Measurements from ENCODE around the gene VWC2.

Gene VWC2

DNA sequence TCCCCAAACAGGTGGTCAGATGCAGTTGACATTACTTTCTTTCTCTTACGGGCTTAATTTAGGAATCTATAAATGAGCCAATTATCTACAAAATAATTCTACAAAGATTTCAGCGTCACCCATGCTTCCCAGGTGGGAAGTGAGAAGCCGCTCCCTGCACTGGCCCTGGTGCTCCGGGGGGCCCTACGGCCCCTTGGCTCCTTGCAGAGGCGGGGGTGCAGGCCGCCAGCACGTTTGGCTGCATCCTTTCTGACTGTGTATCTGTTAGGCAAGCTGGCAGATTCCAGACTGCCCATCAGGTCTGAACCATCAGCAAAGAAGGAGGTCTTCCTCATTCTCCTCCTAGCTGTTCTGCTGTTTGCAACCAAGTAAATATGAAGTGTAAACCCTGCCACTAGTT is 16.3 kb downstream of the VWC2 start:
- Histone ChIP-seq H3K36me3 (ENCODE audit: insufficient read depth, low read length) (no peaks in the 10 kb centered on the region), H3K9me2 (replicated peaks; ENCODE audit: low read depth, low read length) (no peaks in the 10 kb centered on the region), H3K4me1 (ENCODE audit: insufficient read depth, low read length, poor library complexity, severe bottlenecking) (no peaks in the 10 kb centered on the region), H3K4me3 (ENCODE audit: low read length, poor library complexity, severe bottlenecking) (no peak overlapping the region), H3K9ac (ENCODE audit: low read depth, low read length, poor library complexity, severe bottlenecking) (no peak overlapping the region), H3K9me3 (ENCODE audit: insufficient read depth, low read depth, low read length) (no peaks in the 10 kb centered on the region), H2AFZ (ENCODE audit: low read length) (no peak overlapping the region), H4K20me1 (ENCODE audit: insufficient read depth, low read length, poor library complexity, severe bottlenecking) (no peaks in the 10 kb centered on the region), H3K79me2 (ENCODE audit: insufficient read depth, low read length) (no peaks in the 10 kb centered on the region), H3F3A (ENCODE audit: low read depth) (no peaks in the 10 kb centered on the region), H3K4me2 (ENCODE audit: low read depth, low read length, poor library complexity, severe bottlenecking) (no peak overlapping the region), H3K27me3 (ENCODE audit: insufficient read depth, low read length, poor library complexity, severe bottlenecking) (no peaks in the 10 kb centered on the region)
- TF ChIP-seq, protein P1, sequence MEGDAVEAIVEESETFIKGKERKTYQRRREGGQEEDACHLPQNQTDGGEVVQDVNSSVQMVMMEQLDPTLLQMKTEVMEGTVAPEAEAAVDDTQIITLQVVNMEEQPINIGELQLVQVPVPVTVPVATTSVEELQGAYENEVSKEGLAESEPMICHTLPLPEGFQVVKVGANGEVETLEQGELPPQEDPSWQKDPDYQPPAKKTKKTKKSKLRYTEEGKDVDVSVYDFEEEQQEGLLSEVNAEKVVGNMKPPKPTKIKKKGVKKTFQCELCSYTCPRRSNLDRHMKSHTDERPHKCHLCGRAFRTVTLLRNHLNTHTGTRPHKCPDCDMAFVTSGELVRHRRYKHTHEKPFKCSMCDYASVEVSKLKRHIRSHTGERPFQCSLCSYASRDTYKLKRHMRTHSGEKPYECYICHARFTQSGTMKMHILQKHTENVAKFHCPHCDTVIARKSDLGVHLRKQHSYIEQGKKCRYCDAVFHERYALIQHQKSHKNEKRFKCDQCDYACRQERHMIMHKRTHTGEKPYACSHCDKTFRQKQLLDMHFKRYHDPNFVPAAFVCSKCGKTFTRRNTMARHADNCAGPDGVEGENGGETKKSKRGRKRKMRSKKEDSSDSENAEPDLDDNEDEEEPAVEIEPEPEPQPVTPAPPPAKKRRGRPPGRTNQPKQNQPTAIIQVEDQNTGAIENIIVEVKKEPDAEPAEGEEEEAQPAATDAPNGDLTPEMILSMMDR (conservative IDR thresholded peaks at IDR 0.05; ENCODE audit: low read length) = no peak
- no peak for TF ChIP-seq EZH2phosphoT487 (IDR thresholded peaks at IDR 0.05; ENCODE audit: borderline replicate concordance)

DNA sequence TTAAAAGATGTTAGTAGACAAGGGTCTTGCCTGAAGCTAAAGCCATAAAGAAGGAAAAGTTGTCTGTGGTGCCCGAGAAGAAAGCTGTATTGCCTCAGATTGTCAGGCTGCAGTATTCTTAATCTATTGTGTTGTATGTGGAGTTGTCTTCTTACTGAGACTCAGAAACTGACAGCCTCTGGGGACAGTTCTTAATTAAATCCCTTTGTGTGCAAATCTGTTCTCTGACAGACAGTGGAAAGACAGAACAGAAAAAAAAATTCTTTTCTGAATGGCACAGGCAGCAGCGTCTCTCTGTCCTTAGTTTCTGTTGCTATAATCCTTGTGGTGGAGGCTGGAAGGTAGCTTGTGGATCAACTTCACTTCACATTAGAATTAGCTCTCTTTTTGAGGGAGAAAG is 16.8 kb downstream of the VWC2 start:
- Histone ChIP-seq H3K9me2 (replicated peaks; ENCODE audit: low read depth, low read length) (no peaks in the 10 kb centered on the region), H2AFZ (ENCODE audit: low read length) (peak overlapping the region; percentile 33; the same call in 1 of the 2 replicates), H3K79me2 (ENCODE audit: insufficient read depth, low read length) (no peaks in the 10 kb centered on the region), H3K36me3 (ENCODE audit: insufficient read depth, low read length) (no peaks in the 10 kb centered on the region), H3K9me3 (ENCODE audit: insufficient read depth, low read depth, low read length) (no peaks in the 10 kb centered on the region), H4K20me1 (ENCODE audit: insufficient read depth, low read length, poor library complexity, severe bottlenecking) (no peaks in the 10 kb centered on the region), H3K4me2 (ENCODE audit: low read depth, low read length, poor library complexity, severe bottlenecking) (no peak overlapping the region), H3K4me1 (ENCODE audit: insufficient read depth, low read length, poor library complexity, severe bottlenecking) (no peaks in the 10 kb centered on the region), H3K9ac (ENCODE audit: low read depth, low read length, poor library complexity, severe bottlenecking) (no peak overlapping the region), H3F3A (ENCODE audit: low read depth) (no peaks in the 10 kb centered on the region), H3K27me3 (ENCODE audit: insufficient read depth, low read length, poor library complexity, severe bottlenecking) (no peaks in the 10 kb centered on the region), H3K4me3 (ENCODE audit: low read length, poor library complexity, severe bottlenecking) (no peak overlapping the region)
- TF ChIP-seq, protein P1 (conservative IDR thresholded peaks at IDR 0.05; ENCODE audit: low read length) = no peak
- TF ChIP-seq EZH2phosphoT487 (IDR thresholded peaks at IDR 0.05; ENCODE audit: borderline replicate concordance) = no peak

DNA sequence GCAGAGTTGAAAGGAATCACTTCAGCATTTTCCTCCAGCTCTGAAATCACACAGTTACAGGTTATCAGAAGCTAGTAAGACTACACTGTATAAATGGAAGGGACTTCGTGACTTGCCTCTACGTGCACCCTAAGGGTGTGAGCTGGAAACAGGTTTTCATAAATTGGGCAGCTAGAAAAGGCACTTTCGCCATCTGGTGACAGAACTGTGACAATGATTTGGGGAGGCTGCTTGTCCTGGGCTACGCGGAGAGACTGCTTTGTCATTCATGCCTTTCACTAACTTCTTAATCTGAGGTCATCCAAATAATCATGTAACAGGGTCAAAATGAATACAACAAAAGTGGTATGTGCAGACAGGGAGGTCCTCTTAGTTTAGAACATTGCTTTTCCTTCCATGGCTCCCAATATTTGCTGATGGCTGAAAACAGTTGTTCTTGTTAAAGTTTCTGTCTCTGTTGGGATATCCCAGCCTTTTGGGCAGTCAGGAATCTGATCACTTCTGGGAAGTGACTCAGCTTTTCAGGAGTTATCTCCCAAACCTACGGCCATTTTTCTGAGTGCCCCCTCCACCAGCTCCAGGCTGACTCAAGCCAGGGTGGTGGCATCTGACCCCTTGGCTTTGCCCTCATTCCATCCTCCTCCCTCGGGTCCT is 17.8 kb downstream of the VWC2 start:
- Histone ChIP-seq H2AFZ (ENCODE audit: low read length) (peak overlapping the region; percentile 33; the same call in 1 of the 2 replicates), H3K9me2 (replicated peaks; ENCODE audit: low read depth, low read length) (no peaks in the 10 kb centered on the region), H3K36me3 (ENCODE audit: insufficient read depth, low read length) (no peaks in the 10 kb centered on the region), H3F3A (ENCODE audit: low read depth) (no peaks in the 10 kb centered on the region), H3K9ac (ENCODE audit: low read depth, low read length, poor library complexity, severe bottlenecking) (no peak overlapping the region), H3K9me3 (ENCODE audit: insufficient read depth, low read depth, low read length) (no peaks in the 10 kb centered on the region), H3K4me2 (ENCODE audit: low read depth, low read length, poor library complexity, severe bottlenecking) (no peak overlapping the region), H4K20me1 (ENCODE audit: insufficient read depth, low read length, poor library complexity, severe bottlenecking) (no peaks in the 10 kb centered on the region), H3K4me1 (ENCODE audit: insufficient read depth, low read length, poor library complexity, severe bottlenecking) (no peaks in the 10 kb centered on the region), H3K79me2 (ENCODE audit: insufficient read depth, low read length) (no peaks in the 10 kb centered on the region), H3K4me3 (ENCODE audit: low read length, poor library complexity, severe bottlenecking) (no peak overlapping the region), H3K27me3 (ENCODE audit: insufficient read depth, low read length, poor library complexity, severe bottlenecking) (no peaks in the 10 kb centered on the region)
- no peak for TF ChIP-seq EZH2phosphoT487 (IDR thresholded peaks at IDR 0.05; ENCODE audit: borderline replicate concordance)
- TF ChIP-seq, protein P1 (conservative IDR thresholded peaks at IDR 0.05; ENCODE audit: low read length) = peak; percentile 57
